HG03066 (cell line): ENCODE measurements around the gene NFX1.
"Not testable (repeated sequence)": the region's sequence is repeated elsewhere in the genome, so short reads cannot be mapped to it uniquely, and the experiment has no call there.

Experiments
- ATAC-seq: cut with Tn5 transposase; IDR thresholded peaks from one replicate; pipeline ENCODE4 v1.9.1; 2021; ENCODE audit warnings: low read depth; ENCODE audit not compliant: unreplicated experiment

Gene NFX1

DNA sequence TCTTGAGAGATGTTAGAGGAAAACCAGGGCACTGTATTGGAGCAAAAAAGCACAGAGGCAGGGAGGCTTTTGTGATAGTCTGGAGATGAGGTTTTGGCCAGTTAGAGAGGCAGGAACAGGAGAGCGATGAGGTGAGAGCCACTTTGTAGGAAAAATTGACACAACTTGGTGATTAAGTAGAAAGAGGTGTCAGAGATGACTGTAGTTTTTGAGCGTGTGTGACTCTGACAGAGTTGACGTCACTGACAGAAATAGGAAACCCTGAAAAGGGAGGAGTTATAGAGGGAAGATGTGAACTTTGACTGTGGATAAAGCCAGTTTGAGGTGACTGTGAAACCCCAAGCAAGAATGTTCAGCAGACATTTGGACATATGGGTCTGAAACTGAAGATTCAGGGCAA is 15.7 kb downstream of the NFX1 start:
- ATAC-seq = no peak

DNA sequence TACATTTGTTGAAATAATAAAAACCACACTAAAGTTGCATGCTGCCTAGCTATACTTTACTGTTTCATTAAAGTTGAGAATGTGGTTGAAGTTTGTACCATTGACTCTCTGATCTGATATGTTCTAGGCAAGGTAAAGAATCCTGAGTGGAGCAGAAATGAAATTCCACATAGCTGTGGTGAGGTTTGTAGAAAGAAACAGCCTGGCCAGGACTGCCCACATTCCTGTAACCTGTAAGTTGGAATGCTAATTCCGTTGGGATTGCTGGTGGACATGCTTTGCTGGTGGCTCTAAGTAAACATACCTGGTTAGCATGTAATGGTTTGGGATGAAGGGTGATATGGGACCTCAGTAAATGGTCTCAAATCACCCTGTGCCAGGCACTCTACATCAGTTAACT is 16.8 kb downstream of the NFX1 start:
- ATAC-seq = no peak

GRCh38 chr9:33309903-33310302 is 19.6 kb downstream of the NFX1 start:
- ATAC-seq = no peak

- no peak for ATAC-seq
Measured at GRCh38 chr9:33310748-33311147, 20.4 kb downstream of the NFX1 start.

- no peak for ATAC-seq
Measured at GRCh38 chr9:33311953-33312352, 21.6 kb downstream of the NFX1 start.

GRCh38 chr9:33315371-33315770 is 25.1 kb downstream of the NFX1 start:
- no peak for ATAC-seq

DNA sequence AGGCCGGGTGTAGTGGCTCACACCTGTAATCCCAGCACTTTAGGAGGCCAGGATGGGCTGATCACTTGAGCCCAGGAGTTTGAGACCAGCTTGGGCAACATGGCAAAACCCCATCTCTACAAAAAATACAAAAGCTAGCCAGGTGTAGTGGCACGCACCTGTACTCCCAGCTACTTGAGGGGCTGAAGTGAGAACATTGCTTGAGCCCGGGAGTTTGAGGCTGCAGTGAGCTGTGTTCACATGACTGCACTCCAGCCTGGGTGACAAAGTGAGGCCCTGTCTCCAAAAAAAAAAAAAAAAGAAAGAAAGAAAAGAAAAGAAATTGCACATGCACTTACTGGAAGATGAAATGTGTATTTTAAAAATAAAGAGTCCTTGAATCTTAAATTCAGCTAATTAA is 26.8 kb downstream of the NFX1 start:
- not testable (repeated sequence) for ATAC-seq

GRCh38 chr9:33318225-33318624 is 27.9 kb downstream of the NFX1 start:
- ATAC-seq = no peak

GRCh38 chr9:33318781-33319180 is 28.5 kb downstream of the NFX1 start:
- no peak for ATAC-seq

- no peak for ATAC-seq
Measured at GRCh38 chr9:33320230-33320567, 29.9 kb downstream of the NFX1 start.

DNA sequence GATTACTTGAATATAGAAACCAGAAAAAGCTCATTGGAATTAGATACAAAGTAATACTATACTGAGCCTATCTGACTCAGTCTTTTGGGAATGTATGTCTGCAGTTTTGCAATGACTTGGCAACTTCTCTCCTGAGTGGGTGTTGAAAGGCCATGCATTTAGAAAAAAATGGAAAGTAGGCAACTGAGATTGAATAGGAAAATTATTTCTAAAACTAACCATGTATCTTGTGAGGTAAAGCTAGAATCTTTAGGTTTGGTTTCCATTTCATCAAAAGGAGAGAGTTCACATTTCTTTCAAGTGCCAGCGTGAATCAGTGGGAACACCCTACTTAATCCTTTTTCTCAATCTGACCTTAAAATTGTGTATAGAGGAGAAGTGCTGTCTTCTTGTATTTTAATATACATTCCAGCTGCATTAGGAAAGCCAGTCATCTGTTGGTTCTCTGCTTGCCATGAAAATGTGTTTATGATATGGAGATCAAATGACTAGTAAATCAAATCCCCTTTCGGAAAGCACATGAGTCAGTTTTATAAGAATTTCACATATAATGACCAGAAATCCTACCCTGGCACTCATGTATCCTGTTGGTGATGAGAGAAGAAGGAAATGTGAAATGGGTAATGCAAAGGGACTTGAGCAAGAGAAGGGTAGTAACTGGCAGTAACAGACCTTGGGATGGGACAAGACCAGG is 30.4 kb downstream of the NFX1 start:
- no peak for ATAC-seq

DNA sequence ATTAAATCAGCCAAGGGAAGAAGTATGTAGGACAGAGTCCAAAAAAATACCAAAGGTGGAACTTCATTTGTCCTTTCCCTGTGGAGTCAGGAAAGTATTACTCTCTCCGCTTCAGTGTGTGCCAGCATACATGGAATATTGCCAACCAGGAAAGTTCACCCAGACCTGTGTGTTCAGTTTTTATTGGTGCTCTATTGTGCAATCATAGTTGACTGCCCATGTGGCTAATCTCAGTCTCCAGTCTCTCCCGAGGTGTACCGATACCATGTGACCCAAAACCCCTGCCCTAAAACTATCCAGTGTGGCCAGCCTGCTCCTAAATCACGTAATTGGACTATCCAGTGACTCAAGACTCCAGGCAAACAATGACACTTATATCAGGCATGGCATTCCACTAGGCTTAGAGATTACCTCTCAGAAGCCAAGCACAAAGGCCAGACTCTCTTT is 38.8 kb downstream of the NFX1 start:
- no peak for ATAC-seq

DNA sequence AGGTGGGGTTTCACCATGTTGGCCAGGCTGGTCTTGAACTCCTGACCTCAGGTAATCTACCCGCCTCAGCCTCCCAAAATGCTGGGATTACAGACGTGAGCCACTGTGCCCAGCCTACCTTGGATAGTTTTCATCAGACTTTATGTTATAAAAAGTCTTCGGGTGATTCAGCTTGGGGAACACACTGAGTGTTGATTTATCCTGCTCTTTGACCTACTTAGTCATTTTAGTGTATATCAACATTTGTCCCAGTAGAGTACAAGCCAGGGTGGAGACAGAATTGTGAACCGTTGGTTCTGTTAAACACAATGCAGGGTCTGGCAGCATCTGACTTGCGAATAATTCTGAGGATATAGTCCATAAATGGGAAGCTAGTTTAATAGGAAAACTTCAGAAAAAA is 39.7 kb downstream of the NFX1 start:
- ATAC-seq = no peak

DNA sequence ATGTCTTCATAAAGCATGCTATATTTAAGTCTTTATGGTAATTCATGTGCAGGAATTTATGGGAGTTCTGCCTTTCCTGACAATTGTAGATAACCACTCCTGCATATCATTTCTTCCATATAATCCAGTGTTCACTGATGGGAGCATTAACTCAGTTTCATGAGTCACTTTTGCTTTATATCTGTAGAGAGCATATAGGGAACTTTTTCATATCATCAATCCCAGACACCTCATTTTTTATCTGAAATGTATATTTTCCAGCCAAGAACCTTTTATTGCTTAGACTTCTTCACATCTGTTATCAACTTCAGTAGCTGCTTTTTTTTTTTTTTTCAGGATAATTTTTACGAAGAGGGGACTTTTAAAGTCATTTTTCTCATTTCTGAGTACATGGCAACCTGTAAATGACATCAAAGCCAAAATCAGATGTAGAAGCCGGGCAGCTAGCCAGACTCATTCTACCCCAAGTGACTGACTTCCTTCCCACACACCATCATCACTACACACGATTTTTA is 41.1 kb downstream of the NFX1 start:
- ATAC-seq = no peak

- ATAC-seq = no peak
Measured at GRCh38 chr9:33332011-33332410, 41.7 kb downstream of the NFX1 start.

DNA sequence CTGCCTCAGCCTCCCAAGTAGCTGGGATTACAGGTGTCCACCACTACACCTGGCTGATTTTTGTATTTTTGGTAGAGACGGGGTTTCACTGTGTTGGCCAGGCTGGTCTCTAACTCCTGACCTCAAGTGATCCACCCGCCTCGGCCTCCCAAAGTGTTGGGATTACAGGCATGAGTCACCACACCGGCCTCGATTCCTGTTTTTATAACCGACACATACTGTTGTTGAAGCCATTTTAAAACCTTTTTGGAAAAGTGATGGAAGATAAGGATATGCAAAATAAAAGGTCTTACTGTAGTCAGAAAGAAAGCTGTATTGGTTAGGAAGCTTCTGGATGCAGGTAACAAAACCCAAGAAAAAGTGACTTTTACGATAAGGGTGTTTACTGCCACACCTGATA is 42.6 kb downstream of the NFX1 start:
- not testable (repeated sequence) for ATAC-seq

GRCh38 chr9:33340186-33340585 is 49.9 kb downstream of the NFX1 start:
- ATAC-seq = no peak

DNA sequence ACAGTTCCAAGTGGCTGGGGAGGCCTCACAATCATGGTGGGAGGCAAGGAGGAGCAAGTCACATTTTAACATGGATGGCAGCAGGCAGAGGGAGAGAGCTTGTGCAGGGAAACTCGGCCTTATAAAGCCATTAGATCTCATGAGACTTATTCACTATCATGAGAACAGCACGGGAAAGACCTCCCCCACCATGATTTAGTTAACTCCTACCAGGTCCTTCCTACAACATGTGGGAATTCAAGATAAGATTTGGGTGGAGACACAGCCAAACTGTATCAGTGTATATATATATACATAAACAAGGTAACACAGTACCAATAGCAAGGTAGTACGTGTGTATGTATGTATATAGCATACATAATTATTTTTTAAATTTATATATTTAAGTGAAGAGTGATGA is 50.9 kb downstream of the NFX1 start:
- no peak for ATAC-seq

GRCh38 chr9:33344145-33344544 is 53.8 kb downstream of the NFX1 start:
- no peak for ATAC-seq

GRCh38 chr9:33346564-33346963 is 56.2 kb downstream of the NFX1 start:
- ATAC-seq = no peak

DNA sequence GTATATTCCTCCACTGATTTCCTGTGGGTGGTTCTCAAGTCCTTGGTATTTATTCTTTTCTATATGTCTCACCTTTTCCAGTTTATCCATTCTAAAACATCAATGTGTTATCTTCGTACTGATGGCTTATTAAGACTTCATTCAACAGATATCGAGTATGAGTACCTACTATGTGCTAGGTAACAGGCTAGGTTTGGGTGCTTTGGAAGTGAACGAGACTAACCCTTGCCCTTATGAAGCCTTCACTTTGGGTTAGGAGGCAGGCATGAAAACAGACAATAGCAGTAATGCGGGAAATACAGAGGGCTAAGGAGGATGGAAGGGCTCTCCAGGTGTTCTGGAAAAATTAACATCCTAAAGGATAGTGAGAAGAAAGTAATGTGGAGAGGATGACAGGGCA is 58.7 kb downstream of the NFX1 start:
- ATAC-seq = no peak

DNA sequence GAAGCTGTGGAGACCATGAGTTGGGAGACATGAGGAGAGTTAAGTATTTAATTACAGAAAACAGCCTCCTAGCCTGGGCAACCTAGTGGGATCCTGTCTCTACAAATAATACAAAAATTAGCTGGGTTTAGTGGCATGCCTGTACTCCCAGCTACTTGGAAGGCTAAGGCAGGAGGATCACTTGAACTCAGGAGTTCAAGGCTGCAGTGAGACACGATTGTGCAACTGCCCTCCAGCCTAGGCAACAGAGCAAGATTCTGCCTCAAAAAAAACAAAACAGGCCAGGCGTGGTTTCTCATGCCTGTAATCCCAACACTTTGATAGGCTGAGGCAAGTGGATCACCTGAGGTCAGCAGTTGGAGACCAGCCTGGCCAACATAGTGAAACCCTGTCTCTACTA is 59.4 kb downstream of the NFX1 start:
- no peak for ATAC-seq

DNA sequence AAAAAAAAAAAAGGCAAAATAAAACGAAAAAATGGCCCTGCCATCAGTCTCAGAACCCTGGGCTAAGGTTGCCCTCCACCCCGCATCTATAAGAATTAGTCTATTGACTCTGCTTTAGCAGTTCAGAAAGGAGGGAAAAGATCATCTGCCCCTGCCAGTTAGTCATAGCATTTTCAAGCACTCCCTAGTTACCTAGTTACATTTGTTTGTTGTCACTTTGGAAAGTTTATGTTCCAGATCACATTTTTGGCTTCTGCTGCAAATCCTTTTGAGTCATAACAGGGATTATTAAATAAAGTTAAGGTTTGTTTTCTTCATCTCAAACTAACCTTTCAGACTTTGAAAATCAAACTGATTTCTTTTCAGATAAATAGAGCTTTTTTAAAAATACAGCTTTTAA is 60.0 kb downstream of the NFX1 start:
- no peak for ATAC-seq
